Adrenal gland (tissue), 5 donors: ENCODE measurements around the gene MROH2B.

ENCODE experiments used
- POLR2A ChIP-seq, 2 donors: fragments of 450-650 bp; IDR thresholded peaks; one replicate each; pipeline ENCODE4 v1.6.1; 2017; ENCODE audit warnings: antibody characterized with exemption in 2 of 2, mild to moderate bottlenecking in 2 of 2, moderate library complexity in 1 of 2
- TF ChIP-seq, protein P1 (sequence below), 6 experiments: fragments of 450-650 bp in 4 of 6; fragments of 200-600 bp in 2 of 6; sonication (generic) in 1 of 6; IDR thresholded peaks; 1 replicate in 5 of 6; 2 replicates in 1 of 6; pipeline versions ENCODE4 v1.5.1 to v1.8.0; 2016 to 2021; ENCODE audit warnings: antibody characterized with exemption in 6 of 6, mild to moderate bottlenecking in 2 of 6, moderate library complexity in 1 of 6
- donor health status: DM: no; HTN: no; CAD: no.

- no peak for TF ChIP-seq POLR2A (IDR thresholded peaks at IDR 0.05)
- TF ChIP-seq, protein P1, sequence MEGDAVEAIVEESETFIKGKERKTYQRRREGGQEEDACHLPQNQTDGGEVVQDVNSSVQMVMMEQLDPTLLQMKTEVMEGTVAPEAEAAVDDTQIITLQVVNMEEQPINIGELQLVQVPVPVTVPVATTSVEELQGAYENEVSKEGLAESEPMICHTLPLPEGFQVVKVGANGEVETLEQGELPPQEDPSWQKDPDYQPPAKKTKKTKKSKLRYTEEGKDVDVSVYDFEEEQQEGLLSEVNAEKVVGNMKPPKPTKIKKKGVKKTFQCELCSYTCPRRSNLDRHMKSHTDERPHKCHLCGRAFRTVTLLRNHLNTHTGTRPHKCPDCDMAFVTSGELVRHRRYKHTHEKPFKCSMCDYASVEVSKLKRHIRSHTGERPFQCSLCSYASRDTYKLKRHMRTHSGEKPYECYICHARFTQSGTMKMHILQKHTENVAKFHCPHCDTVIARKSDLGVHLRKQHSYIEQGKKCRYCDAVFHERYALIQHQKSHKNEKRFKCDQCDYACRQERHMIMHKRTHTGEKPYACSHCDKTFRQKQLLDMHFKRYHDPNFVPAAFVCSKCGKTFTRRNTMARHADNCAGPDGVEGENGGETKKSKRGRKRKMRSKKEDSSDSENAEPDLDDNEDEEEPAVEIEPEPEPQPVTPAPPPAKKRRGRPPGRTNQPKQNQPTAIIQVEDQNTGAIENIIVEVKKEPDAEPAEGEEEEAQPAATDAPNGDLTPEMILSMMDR (IDR thresholded peaks at IDR 0.05): no peak
Measured at GRCh38 chr5:41009232-41009631, 61.9 kb downstream of the MROH2B start.
